Osteocyte (in vitro differentiated cells): ENCODE data around the gene ZNF469. TPM values are rescaled to one million over a fixed set of nuclear protein-coding genes. Genes with fewer than 3 reads are reported as not detected.

Experiments used
- DNase-seq: peaks from one replicate; pipeline ENCODE4 v3.0.0; 2021; ENCODE audit warnings: mixed read lengths; ENCODE audit not compliant: unreplicated experiment; ENCODE audit errors: extremely low spot score
- H3K27ac Mint-ChIP-seq: one replicate; pipeline ENCODE4 v1.8.0; 2021; ENCODE audit warnings: mild to moderate bottlenecking, mixed read lengths; ENCODE audit not compliant: unreplicated experiment
- H3K27me3 Mint-ChIP-seq: one replicate; pipeline ENCODE4 v1.8.0; 2021; ENCODE audit warnings: mixed read lengths; ENCODE audit not compliant: unreplicated experiment
- H3K36me3 Mint-ChIP-seq: one replicate; pipeline ENCODE4 v1.8.0; 2021; ENCODE audit warnings: mixed read lengths; ENCODE audit not compliant: unreplicated experiment
- H3K4me1 Mint-ChIP-seq: one replicate; pipeline ENCODE4 v1.8.0; 2021; ENCODE audit warnings: mixed read lengths; ENCODE audit not compliant: unreplicated experiment
- H3K4me3 Mint-ChIP-seq: one replicate; pipeline ENCODE4 v1.8.0; 2021; ENCODE audit warnings: mild to moderate bottlenecking, moderate library complexity, mixed read lengths; ENCODE audit not compliant: unreplicated experiment
- H3K9me3 Mint-ChIP-seq: one replicate; pipeline ENCODE4 v1.8.0; 2021; ENCODE audit warnings: mixed read lengths; ENCODE audit not compliant: unreplicated experiment
- long read RNA-seq: library from polyadenylated mRNA; unstranded; transcript quantifications from one replicate; pipeline ENCODE4 v2.0.0, GENCODE V29; 2021
- total RNA-seq: library from RNA; stranded (reverse); gene quantifications from 2 replicates; pipeline ENCODE4 v1.2.1, GENCODE V29; 2021
- TF ChIP-seq, protein P1 (sequence below): fragments of 200-600 bp; sonication (generic); IDR thresholded peaks from 2 replicates; pipeline ENCODE4 v1.5.0; 2021; ENCODE audit warnings: antibody characterized with exemption, mild to moderate bottlenecking, moderate library complexity

The ZNF469 gene, protein sequence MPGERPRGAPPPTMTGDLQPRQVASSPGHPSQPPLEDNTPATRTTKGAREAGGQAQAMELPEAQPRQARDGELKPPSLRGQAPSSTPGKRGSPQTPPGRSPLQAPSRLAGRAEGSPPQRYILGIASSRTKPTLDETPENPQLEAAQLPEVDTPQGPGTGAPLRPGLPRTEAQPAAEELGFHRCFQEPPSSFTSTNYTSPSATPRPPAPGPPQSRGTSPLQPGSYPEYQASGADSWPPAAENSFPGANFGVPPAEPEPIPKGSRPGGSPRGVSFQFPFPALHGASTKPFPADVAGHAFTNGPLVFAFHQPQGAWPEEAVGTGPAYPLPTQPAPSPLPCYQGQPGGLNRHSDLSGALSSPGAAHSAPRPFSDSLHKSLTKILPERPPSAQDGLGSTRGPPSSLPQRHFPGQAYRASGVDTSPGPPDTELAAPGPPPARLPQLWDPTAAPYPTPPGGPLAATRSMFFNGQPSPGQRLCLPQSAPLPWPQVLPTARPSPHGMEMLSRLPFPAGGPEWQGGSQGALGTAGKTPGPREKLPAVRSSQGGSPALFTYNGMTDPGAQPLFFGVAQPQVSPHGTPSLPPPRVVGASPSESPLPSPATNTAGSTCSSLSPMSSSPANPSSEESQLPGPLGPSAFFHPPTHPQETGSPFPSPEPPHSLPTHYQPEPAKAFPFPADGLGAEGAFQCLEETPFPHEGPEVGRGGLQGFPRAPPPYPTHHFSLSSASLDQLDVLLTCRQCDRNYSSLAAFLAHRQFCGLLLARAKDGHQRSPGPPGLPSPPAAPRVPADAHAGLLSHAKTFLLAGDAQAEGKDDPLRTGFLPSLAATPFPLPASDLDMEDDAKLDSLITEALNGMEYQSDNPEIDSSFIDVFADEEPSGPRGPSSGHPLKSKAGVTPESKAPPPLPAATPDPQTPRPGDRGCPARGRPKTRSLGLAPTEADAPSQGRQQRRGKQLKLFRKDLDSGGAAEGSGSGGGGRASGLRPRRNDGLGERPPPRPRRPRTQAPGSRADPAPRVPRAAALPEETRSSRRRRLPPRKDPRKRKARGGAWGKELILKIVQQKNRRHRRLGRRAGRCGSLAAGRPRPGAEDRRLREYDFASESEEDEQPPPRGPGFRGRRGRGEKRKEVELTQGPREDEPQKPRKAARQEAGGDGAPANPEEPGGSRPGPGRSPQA (N-terminal part only)
- total RNA-seq, result 4.1 and 4.6 TPM in 2 replicates
- long read RNA-seq, result 0 reads

DNA sequence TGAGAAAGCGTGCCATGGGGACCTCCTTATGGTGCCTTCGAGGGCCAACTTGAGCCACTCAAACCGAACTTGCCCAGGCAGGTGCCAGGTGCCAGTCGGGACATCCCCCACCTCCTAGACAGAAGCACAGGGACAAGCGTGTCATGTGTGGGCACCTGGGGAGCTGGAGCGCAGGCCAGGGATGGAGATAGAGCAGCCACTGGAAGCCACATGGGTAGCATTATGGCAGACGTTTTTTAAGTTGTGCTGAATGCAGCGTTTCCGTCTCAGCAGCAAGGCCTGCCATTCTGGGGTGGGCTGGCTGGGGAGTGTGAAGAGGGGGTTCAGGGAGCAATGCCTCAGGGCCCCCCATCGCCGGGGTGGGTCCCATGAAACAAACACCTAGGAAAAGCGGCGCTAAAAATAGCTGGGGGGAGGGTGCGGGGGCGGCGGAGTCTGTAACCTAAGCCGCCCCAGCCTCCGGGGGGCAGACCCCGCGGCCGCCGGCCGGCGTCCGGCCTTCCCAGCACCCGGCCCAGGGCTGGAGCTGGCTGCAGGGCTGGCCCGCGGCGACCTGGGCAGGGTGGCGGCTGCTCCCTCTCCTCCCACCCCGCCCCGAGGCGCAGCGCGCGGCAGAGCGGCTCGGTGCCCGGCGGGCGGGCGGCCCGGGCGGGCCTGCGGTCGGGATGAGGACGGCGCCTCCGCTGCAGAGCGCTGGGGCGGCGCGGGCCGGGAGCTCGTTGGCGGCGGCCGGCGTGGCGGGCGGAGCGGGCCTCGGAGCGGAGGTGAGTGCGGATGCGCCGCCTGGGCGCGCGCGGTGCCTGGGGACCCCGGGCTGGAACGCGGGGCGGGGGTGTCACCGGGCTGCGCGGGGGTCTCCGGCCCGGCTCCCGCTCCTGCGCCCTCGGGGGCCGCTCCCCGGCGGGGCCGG is at the start of gene ZNF469:
TSS of gene ZNF469 (plus strand) at position 469 of the 910 bp plus-strand sequence. CDS start 44,512 bp downstream, outside the sequence.
- Mint-ChIP-seq H3K36me3 (no peaks in the 10 kb centered on the region), H3K27me3 (no peaks in the 10 kb centered on the region), H3K4me1 (peaks cover 11% of the 10 kb centered on the region), H3K9me3 (no peaks in the 10 kb centered on the region), H3K27ac (no peak within 1 kb of the TSS), H3K4me3 (peak within 1 kb of the TSS; percentile 78)
- DNase-seq, result no peak
- TF ChIP-seq, protein P1, sequence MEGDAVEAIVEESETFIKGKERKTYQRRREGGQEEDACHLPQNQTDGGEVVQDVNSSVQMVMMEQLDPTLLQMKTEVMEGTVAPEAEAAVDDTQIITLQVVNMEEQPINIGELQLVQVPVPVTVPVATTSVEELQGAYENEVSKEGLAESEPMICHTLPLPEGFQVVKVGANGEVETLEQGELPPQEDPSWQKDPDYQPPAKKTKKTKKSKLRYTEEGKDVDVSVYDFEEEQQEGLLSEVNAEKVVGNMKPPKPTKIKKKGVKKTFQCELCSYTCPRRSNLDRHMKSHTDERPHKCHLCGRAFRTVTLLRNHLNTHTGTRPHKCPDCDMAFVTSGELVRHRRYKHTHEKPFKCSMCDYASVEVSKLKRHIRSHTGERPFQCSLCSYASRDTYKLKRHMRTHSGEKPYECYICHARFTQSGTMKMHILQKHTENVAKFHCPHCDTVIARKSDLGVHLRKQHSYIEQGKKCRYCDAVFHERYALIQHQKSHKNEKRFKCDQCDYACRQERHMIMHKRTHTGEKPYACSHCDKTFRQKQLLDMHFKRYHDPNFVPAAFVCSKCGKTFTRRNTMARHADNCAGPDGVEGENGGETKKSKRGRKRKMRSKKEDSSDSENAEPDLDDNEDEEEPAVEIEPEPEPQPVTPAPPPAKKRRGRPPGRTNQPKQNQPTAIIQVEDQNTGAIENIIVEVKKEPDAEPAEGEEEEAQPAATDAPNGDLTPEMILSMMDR, result no peak

DNA sequence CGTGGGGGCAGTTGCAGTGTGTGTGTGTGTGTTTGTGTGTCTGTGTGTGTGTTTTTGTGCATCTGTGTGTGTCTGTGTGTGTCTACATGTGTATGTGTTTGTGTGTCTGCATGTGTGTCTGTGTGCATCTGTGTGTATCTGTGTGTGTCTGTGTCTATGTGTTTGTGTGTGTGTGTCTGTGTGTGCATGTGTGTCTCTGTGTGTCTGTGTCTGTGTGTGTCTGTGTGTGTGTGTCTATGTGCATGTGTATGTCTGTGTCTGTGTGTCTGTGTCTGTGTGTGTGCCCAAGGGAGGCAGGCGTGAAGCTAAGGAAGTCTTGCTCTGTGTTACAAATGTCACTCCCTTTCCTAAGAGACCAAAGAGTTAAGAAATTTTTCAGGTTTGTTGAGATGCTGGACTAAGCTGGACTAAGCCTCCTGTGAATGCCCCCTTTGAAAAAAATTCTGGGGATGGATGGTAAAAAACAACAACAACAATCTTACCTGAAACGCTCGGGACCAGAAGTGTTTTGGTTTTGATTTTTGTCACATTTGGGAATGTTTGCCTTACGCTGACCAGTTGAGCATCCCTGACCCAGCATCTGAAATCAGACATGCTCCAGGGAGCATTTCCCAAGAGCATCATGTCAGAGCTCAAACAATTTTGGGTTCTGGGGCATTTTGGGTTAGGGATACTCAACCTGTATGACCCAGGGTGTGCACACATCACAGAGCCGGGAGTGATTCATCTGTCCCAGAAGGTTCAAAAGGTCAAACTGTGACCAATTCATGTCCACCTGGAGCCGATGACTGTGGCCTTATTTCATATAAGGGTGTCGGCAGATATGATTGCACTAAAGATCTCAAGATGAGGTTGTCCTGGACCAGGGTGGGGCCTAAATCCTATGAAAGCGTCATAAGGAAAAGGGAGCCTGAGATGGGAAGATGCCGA is 48.6 kb upstream of the ZNF469 start:
- DNase-seq, result no peak
- Mint-ChIP-seq H3K4me3 (no peak overlapping the region), H3K9me3 (no peaks in the 10 kb centered on the region), H3K27ac (peak overlapping the region; percentile 90), H3K27me3 (no peaks in the 10 kb centered on the region), H3K4me1 (peaks cover 7% of the 10 kb centered on the region), H3K36me3 (no peaks in the 10 kb centered on the region)
- TF ChIP-seq, protein P1, result no peak

DNA sequence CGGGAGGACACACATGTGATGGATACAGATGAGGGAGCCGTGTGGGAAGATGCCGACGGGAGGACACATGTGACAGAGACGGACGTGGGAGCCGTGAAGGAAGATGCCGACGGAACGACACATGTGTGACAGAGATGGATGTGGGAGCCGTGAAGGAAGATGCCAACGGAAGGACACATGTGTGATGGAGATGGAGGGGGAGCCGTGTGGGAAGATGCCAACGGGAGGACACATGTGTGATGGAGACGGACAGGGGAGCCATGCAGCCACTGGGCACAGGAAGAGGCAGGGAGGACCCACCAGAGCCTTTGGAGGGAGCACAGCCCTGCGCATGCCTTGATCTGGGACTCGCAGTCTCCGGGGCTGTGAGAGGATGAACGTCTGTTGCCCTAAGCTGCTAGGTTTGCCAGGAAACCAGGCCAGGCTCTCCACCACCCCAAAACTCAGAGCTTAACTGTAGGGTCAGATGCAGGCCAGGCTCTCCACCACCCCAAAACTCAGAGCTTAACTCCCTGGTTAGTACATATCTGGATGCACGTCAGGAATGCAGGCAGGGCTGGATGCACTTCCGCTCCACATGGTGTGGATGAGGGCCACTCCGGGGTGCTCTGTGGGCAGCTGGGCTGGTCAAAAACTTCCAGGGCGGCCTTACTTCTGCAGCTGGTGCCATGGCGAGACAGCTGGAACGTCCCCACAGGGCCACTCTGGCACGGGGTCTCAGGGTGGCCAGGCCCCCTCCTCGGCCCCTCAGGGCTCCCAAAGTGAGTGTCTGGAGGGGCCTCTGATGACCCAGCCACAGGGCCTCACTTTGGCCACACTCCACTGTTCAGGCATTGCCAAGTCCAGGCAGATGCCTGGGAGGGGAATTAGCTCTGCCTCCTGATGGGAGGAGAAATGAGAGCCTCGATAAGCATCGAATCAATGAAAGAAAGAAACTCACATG is 47.7 kb upstream of the ZNF469 start:
- Mint-ChIP-seq H3K27ac (peak overlapping the region; percentile 40), H3K36me3 (no peaks in the 10 kb centered on the region), H3K4me1 (peaks cover 7% of the 10 kb centered on the region)

More for the DNA sequence above, 47.7 kb upstream of the ZNF469 start:
- Mint-ChIP-seq H3K4me3 (no peak overlapping the region), H3K9me3 (no peaks in the 10 kb centered on the region), H3K27me3 (no peaks in the 10 kb centered on the region)
- TF ChIP-seq, protein P1, result no peak
- DNase-seq, result no peak
